ENCODE data around the gene HSPB9. TPM values are rescaled to one million over a fixed set of nuclear protein-coding genes. Genes with fewer than 3 reads are reported as not detected.

The HSPB9 gene
- total RNA-seq, 1 donor, result not detected

- TF ChIP-seq CTCF (IDR thresholded peaks at IDR 0.05; ENCODE audit: insufficient read depth, low read length), result no peak
- no peak for DNase-seq (ENCODE audit: low read depth)
- H3K4me3 ChIP-seq (ENCODE audit: low read depth, low read length), result no peak overlapping the region
These were observed 12.0 kb upstream of the HSPB9 start for GRCh38 chr17:42110301-42111264.

- no peak overlapping the region for H3K4me3 ChIP-seq (ENCODE audit: low read depth, low read length)
- TF ChIP-seq CTCF (IDR thresholded peaks at IDR 0.05; ENCODE audit: insufficient read depth, low read length), result no peak
- no peak for DNase-seq (ENCODE audit: low read depth)
These were observed 11.4 kb upstream of the HSPB9 start for GRCh38 chr17:42111265-42111636.

GRCh38 chr17:42111871-42112551 lies 10.6 kb upstream of the HSPB9 start:
- peak overlapping the region; percentile 78 for H3K4me3 ChIP-seq (ENCODE audit: low read depth, low read length)
- no peak for TF ChIP-seq CTCF (IDR thresholded peaks at IDR 0.05; ENCODE audit: insufficient read depth, low read length)
- peak; percentile 57 for DNase-seq (ENCODE audit: low read depth)

- DNase-seq (ENCODE audit: low read depth), result peak; percentile 85
- no peak for TF ChIP-seq CTCF (IDR thresholded peaks at IDR 0.05; ENCODE audit: insufficient read depth, low read length)
- peak within 1 kb of the TSS; percentile 78 for H3K4me3 ChIP-seq (ENCODE audit: low read depth, low read length)
These were observed 9.9 kb upstream of the HSPB9 start, which contains the start of gene DHX58 for GRCh38 chr17:42112552-42113176. Gene DHX58 (minus strand): TSS chr17:42112714. CDS start chr17:42111892, 822 bp downstream.

GRCh38 chr17:42113293-42114069 lies 9.1 kb upstream of the HSPB9 start:
- H3K4me3 ChIP-seq (ENCODE audit: low read depth, low read length), result no peak overlapping the region
- DNase-seq (ENCODE audit: low read depth), result no peak
- TF ChIP-seq CTCF (IDR thresholded peaks at IDR 0.05; ENCODE audit: insufficient read depth, low read length), result no peak

- H3K4me3 ChIP-seq (ENCODE audit: low read depth, low read length), result no peak overlapping the region
- no peak for DNase-seq (ENCODE audit: low read depth)
- no peak for TF ChIP-seq CTCF (IDR thresholded peaks at IDR 0.05; ENCODE audit: insufficient read depth, low read length)
These were observed 8.5 kb upstream of the HSPB9 start for GRCh38 chr17:42114118-42114517.
